Stimulated activated naive B cell treated with anti-CD40 and anti-IgM and Interleukin-4, amounts not matched to agents 10 μg/mL and 1 μg/mL and 100 μg/mL, for 72 hours (primary cell): ENCODE data around the gene LRRC2.
"Not testable (repeated sequence)": the region's sequence is repeated elsewhere in the genome, so short reads cannot be mapped to it uniquely, and the experiment has no call there.

ENCODE experiments used
- ATAC-seq, 2 donors: fragments of 150-1000 bp; cut with Tn5 transposase; replicated peaks; 2 replicates each; pipeline ENCODE4 v1.10.0; 2021; ENCODE audit warnings: moderate library complexity in 1 of 2
- DNase-seq: peaks from one replicate; pipeline ENCODE4 v3.0.0; 2021
- H3K27ac Mint-ChIP-seq: one replicate; pipeline ENCODE4 v1.8.0; 2022; ENCODE audit warnings: mild to moderate bottlenecking, mixed read lengths
- H3K27me3 Mint-ChIP-seq, 2 donors: one replicate each; pipeline ENCODE4 v1.8.0; 2022; ENCODE audit warnings: mixed read lengths in 2 of 2
- H3K36me3 Mint-ChIP-seq, 2 donors: one replicate each; pipeline ENCODE4 v1.8.0; 2022; ENCODE audit warnings: mixed read lengths in 2 of 2, mild to moderate bottlenecking in 1 of 2
- H3K4me1 Mint-ChIP-seq, 2 donors: one replicate each; pipeline ENCODE4 v1.8.0; 2022; ENCODE audit warnings: mixed read lengths in 2 of 2, mild to moderate bottlenecking in 1 of 2
- H3K4me3 Mint-ChIP-seq, 2 donors: one replicate each; pipeline ENCODE4 v1.8.0; 2022; ENCODE audit warnings: mild to moderate bottlenecking in 2 of 2, mixed read lengths in 2 of 2, moderate library complexity in 1 of 2
- H3K9me3 Mint-ChIP-seq, 2 donors: one replicate each; pipeline ENCODE4 v1.8.0; 2022; ENCODE audit warnings: mixed read lengths in 2 of 2, mild to moderate bottlenecking in 1 of 2

LRRC2 gene

DNA sequence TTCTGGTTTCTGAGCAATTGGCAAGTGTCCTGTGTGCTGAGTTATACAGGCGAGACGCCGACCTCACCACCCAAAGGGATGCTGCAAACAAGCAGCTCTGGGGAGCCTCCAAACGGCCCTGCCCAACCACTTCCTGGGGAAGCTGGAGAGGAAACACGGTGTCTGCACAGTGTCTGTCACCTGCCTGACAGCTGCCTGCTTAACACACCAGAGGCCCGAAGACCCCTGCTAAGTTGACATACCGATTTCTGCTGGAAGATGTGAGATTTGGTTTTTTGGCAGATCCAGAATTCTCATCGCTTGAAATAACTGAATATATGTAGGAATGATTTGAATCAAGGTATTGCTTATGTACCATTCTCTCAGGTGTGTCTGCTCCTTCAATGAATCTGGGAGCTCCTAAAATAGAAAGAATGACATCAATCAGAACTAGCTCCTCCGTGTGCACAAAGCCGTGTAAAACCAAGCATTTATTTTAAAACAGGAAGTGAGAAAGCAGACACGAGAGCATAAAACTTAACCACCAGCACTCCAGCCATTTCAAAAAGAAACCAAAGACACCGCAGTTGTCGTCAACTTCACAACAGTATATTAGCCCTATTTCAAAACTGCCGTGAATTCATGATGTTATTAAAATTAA lies 27.2 kb downstream of the LRRC2 start:
- H3K4me1 Mint-ChIP-seq: peaks cover 49 to 76% of the 10 kb centered on the region in 2 donors
- peak overlapping the region; percentile 71 for H3K4me3 Mint-ChIP-seq
- peaks cover 4% of the 10 kb centered on the region in 2 donors for H3K9me3 Mint-ChIP-seq
- peaks cover 21 to 27% of the 10 kb centered on the region in 2 donors for H3K27me3 Mint-ChIP-seq
- H3K36me3 Mint-ChIP-seq: no peaks in the 10 kb centered on the region
- peak; percentile 94 to 95 for ATAC-seq
- peak overlapping the region; percentile 90 for H3K27ac Mint-ChIP-seq
- peak; percentile 88 for DNase-seq

DNA sequence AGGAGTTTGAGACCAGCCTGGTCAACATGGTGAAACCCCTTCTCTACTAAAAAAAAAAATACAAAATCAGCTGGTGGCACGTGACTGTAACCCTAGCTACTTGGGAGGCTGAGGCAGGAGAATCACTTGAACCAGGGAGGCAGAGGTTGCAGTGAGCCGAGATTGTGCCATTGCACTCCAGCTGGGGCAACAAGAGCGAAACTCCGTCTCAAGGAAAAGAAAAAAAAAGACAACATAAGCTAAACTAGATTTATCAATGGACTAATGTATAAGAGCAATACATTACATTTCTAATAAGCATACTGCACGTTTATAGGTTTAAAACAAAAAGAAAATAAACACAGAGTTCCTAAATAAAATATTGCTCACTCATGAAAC lies 27.7 kb downstream of the LRRC2 start:
- Mint-ChIP-seq H3K4me3 (peak overlapping the region; percentile 50 to 71), H3K27me3 (peaks cover 22 to 27% of the 10 kb centered on the region in 2 donors), H3K27ac (peak overlapping the region; percentile 75), H3K4me1 (peaks cover 49 to 76% of the 10 kb centered on the region in 2 donors)
- DNase-seq, H3K36me3 Mint-ChIP-seq, H3K9me3 Mint-ChIP-seq, ATAC-seq: not testable (repeated sequence)

DNA sequence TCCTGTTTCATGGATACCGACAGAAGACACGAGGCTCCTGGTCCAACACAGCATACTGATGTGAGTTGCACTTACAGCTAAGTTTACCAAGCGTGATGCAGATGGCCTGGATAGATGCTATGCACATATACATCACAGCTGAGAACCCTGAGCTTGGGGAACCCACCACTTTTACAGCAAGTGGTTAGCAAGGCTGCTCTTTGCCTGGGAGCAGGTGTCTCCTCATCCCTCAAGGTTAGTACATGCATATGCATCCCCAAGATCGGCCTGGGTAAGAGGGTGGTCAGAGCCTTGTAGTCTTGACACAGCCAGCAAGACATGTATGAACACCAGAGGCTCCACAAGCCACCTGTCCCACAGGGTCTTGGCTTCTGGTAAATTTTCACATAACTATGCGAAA lies 28.3 kb downstream of the LRRC2 start:
- DNase-seq (no peak), ATAC-seq (no peak)
- Mint-ChIP-seq H3K4me3 (no peak overlapping the region), H3K4me1 (peaks cover 45 to 71% of the 10 kb centered on the region in 2 donors), H3K27me3 (peaks cover 26 to 27% of the 10 kb centered on the region in 2 donors), H3K27ac (no peak overlapping the region), H3K9me3 (peaks cover 4% of the 10 kb centered on the region in 2 donors), H3K36me3 (no peaks in the 10 kb centered on the region)

DNA sequence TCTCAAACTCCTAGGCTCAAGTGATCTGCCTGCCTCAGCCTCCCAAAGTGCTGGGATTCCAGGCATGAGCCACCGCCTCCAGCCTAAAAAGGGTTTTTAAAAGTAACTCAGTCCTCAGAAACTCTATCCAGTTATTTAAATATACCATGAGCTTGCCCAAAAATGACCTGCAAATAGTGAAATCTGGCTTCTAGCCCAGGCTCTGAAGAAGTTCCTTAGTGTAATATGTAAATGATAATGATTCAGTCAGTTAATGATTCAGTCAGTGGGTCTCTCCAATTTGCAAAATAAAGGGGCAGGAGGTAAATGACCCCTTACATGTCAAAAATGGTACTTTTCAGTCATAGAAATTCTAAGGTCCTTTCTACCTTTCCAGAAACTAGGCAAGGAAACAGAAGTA lies 28.8 kb downstream of the LRRC2 start:
- no peaks in the 10 kb centered on the region for H3K36me3 Mint-ChIP-seq
- H3K27me3 Mint-ChIP-seq: peaks cover 23 to 27% of the 10 kb centered on the region in 2 donors
- peak overlapping the region; percentile 42 for H3K27ac Mint-ChIP-seq
- no peak overlapping the region for H3K4me3 Mint-ChIP-seq
- no peak for ATAC-seq
- peaks cover 45 to 67% of the 10 kb centered on the region in 2 donors for H3K4me1 Mint-ChIP-seq
- peaks cover 4% of the 10 kb centered on the region in 2 donors for H3K9me3 Mint-ChIP-seq
- no peak for DNase-seq

DNA sequence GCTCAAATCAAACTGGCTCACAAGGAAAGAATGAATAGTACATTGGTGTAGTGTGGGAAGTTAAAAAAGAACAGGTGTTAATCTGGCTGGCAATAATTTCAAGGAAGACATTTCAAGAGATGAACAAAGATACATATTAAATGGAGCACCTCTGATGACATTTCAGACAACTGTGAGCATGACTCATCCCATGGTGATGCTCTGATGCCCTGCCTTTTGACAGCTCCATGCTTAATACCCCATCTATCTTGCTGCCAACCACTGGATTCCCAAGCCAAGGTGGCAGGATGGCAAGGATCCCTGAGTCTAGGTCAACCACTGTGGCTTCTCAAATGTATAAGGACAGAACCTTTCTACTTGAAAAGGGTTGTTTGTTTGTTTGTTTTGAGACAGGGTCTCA lies 29.3 kb downstream of the LRRC2 start:
- peaks cover 4% of the 10 kb centered on the region in 2 donors for H3K9me3 Mint-ChIP-seq
- no peak overlapping the region for H3K4me3 Mint-ChIP-seq
- no peaks in the 10 kb centered on the region for H3K36me3 Mint-ChIP-seq
- H3K27me3 Mint-ChIP-seq: peaks cover 20 to 27% of the 10 kb centered on the region in 2 donors
- H3K4me1 Mint-ChIP-seq: peaks cover 41 to 61% of the 10 kb centered on the region in 2 donors
- ATAC-seq (no peak), DNase-seq (no peak)
- H3K27ac Mint-ChIP-seq: no peak overlapping the region

DNA sequence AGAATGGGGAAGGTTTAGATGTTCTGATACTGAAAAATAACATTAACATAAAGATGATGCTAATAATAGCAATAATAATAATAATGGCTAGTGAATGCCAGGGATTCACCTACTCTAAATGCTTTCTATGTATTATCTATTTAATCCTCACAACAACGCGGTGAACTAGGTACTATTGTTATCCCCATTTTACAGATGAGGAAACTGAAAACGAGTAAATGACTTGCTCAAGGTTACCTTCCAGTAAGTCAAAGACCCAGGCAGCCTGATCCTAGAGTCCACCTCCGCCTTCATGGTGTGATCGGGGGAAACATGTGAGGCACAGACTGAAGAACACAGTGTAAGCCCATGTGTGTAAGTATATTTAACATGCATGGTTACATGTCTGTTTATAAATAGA lies 30.4 kb downstream of the LRRC2 start:
- peaks cover 20 to 35% of the 10 kb centered on the region in 2 donors for H3K27me3 Mint-ChIP-seq
- ATAC-seq (no peak), DNase-seq (no peak)
- H3K27ac Mint-ChIP-seq: peak overlapping the region; percentile 37
- peaks cover 4% of the 10 kb centered on the region in 2 donors for H3K9me3 Mint-ChIP-seq
- H3K4me1 Mint-ChIP-seq: peaks cover 37 to 51% of the 10 kb centered on the region in 2 donors
- H3K36me3 Mint-ChIP-seq: no peaks in the 10 kb centered on the region
- no peak overlapping the region for H3K4me3 Mint-ChIP-seq

DNA sequence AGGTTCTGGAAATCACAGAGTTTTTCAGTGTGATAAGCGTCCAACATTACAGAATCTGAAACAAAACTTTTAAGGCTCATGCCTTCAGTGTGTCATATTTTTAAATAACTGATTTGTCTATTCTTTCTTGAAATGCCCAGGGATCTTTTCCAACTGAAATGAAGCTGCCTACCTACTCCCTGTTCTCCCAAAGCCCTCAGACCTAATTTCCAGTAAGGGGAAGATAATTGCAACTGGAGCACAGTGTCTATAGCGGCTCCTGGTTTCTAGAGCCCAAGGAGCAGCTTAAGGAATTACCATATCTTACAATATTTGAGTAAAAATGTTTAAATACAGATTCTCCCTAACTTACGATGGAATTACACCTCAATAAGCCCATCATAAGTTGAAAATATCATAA lies 33.0 kb downstream of the LRRC2 start:
- Mint-ChIP-seq H3K9me3 (peaks cover 1 to 4% of the 10 kb centered on the region in 2 donors), H3K4me3 (no peak overlapping the region), H3K27ac (no peak overlapping the region), H3K4me1 (peaks cover 22 to 29% of the 10 kb centered on the region in 2 donors), H3K36me3 (no peaks in the 10 kb centered on the region), H3K27me3 (peaks cover 20 to 35% of the 10 kb centered on the region in 2 donors)
- DNase-seq: no peak
- ATAC-seq: no peak

DNA sequence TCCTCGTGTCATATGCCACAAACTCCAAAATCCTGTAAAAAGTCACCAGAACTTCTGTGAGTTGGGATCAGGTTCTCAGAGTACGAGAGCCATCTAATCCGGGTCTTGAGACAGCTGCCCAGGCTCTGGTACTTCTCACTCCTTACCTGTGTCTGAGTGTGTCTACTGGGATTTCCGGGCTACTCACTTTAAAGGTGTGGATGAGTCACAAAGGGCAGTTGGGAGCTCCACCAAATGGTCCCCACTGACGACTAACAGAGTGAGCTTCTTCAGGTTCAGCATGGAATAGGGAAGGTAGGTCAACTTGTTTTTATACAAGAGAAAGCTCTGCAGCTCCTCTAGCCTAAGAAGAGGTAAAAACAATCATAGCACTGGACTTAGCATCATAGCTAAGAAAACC lies 38.9 kb downstream of the LRRC2 start:
- no peak for ATAC-seq

DNA sequence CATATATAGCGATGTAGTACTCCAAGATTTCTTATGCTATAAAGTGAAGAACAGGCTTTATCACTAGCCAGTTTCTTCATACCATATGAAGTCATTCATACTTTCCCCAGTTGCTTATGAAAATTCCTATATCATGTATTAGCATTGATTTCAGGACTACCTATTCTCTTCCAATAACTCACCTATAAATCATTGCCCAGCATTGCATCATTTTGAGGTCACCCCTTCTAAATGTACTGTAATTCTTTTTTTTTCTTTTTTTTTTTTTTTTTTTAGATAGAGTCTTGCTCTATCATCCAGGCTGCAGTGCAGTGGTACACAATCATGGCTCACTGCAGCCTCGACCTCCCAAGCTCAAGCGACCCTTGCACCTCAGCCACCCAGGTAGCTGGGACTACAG lies 41.3 kb downstream of the LRRC2 start:
- Mint-ChIP-seq H3K27me3 (no peaks in the 10 kb centered on the region), H3K4me1 (peaks cover 0 to 3% of the 10 kb centered on the region in 2 donors), H3K4me3 (no peak overlapping the region), H3K9me3 (no peaks in the 10 kb centered on the region), H3K36me3 (no peaks in the 10 kb centered on the region), H3K27ac (no peak overlapping the region)
- no peak for ATAC-seq
- DNase-seq: no peak

More for the DNA sequence above, 38.9 kb downstream of the LRRC2 start:
- DNase-seq: no peak
- Mint-ChIP-seq H3K4me1 (peaks cover 0 to 5% of the 10 kb centered on the region in 2 donors), H3K9me3 (no peaks in the 10 kb centered on the region), H3K4me3 (no peak overlapping the region), H3K27me3 (peaks cover 0 to 7% of the 10 kb centered on the region in 2 donors), H3K27ac (no peak overlapping the region), H3K36me3 (no peaks in the 10 kb centered on the region)

DNA sequence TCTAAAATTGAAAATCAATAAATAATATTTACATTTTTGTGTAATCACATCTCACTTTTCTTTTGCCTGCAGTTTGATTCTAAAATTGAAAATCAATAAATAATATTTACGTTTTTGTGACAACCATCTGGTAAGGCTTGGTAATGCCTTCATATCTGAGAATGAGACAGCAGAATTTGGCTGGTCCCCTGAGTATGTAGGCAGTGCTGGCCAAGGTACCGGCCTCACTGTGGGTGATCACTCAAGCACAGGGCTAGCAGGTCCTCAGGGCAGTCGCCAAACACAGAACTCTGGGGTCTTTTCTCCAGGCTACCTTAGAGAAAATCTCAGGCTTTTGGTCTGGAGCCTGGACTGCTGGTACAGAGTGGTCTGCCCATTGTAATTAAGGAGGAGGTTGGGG lies 42.1 kb downstream of the LRRC2 start:
- peaks cover 0 to 3% of the 10 kb centered on the region in 2 donors for H3K4me1 Mint-ChIP-seq
- no peak overlapping the region for H3K27ac Mint-ChIP-seq
- ATAC-seq (no peak), DNase-seq (no peak)
- H3K36me3 Mint-ChIP-seq: no peaks in the 10 kb centered on the region
- H3K9me3 Mint-ChIP-seq: no peaks in the 10 kb centered on the region
- H3K4me3 Mint-ChIP-seq: no peak overlapping the region
- H3K27me3 Mint-ChIP-seq: no peaks in the 10 kb centered on the region

DNA sequence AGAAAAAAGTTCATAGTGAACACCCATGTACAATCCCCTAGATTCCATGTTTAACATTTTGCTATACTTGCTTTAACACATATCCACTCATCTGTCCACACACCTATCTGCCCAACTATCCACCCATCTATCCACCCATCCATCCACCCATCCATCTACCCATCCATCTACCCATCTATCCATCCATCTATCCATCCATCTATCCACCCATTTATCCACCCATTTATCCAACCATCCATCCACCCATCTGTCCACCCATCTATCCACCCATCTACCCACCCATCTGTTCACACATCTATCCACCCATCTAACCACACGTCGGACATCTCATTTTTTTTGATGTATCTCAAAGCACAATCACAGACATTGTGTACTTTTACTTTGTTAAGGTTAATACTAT lies 42.5 kb downstream of the LRRC2 start:
- Mint-ChIP-seq H3K9me3 (no peaks in the 10 kb centered on the region), H3K27me3 (no peaks in the 10 kb centered on the region), H3K4me3 (no peak overlapping the region), H3K36me3 (no peaks in the 10 kb centered on the region), H3K27ac (no peak overlapping the region), H3K4me1 (peaks cover 0 to 3% of the 10 kb centered on the region in 2 donors)
- ATAC-seq (no peak), DNase-seq (no peak)

DNA sequence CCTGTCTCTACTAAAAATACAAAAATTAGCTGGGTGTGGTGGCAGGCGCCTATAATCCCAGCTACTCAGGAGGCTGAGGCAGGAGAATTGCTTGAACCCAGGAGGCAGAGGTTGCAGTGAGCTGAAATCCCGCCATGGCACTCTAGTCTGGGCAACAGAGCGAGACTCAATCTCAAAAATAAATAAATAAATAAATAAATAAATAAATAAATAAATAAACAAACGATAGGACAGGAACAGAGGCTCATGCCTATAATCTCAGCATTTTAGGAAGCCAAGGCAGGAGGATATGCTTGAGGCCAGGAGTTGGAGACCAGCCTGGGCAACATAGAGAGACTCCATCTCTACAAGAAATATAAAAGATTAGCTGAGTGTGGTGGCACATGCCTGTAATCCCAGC lies 43.9 kb downstream of the LRRC2 start:
- H3K9me3 Mint-ChIP-seq, H3K4me3 Mint-ChIP-seq, H3K36me3 Mint-ChIP-seq, ATAC-seq, DNase-seq, H3K27me3 Mint-ChIP-seq, H3K4me1 Mint-ChIP-seq, H3K27ac Mint-ChIP-seq: not testable (repeated sequence)

DNA sequence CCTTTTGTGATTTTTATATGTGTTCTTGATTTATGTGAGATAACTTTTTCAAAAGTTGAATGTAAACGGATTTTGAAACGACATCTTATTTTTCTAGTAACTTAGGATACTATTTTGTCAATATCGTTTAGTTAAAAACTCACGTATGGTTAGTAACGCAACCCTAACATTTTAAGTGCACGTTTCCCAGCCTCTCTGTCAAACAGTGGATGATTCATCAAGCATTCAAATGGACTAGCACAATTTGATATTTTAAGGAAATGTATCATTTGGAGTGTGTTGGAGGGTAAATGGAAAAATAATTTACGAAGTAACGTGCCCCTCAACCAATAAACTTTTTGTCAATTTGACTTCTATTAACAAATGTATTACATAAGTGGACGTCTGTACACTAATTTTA lies 45.0 kb downstream of the LRRC2 start:
- Mint-ChIP-seq H3K27ac (no peak overlapping the region), H3K36me3 (no peaks in the 10 kb centered on the region), H3K4me1 (no peaks in the 10 kb centered on the region), H3K27me3 (no peaks in the 10 kb centered on the region), H3K9me3 (no peaks in the 10 kb centered on the region), H3K4me3 (no peak overlapping the region)
- no peak for ATAC-seq
- DNase-seq: no peak

DNA sequence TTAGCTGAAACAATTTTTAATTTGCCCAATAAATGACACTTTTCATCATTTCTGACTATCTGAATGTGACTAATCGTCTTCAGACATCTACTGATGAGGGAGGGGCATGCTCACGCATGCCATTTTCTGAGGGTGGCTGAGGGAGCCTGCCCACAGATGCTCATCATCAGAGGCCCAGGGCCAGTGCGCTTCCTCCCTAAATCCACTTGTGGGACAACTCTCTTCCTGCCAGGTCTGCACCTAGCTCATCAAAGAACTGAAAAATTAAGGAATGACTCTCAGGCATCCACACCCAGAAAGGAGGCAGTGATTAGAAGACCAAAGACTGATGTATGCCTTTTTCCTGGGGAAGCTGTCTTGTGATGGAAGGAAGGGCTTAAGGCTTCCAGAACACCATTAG lies 45.6 kb downstream of the LRRC2 start:
- no peaks in the 10 kb centered on the region for H3K36me3 Mint-ChIP-seq
- H3K4me3 Mint-ChIP-seq: no peak overlapping the region
- no peaks in the 10 kb centered on the region for H3K9me3 Mint-ChIP-seq
- no peaks in the 10 kb centered on the region for H3K27me3 Mint-ChIP-seq
- no peak for DNase-seq
- ATAC-seq: no peak
- no peaks in the 10 kb centered on the region for H3K4me1 Mint-ChIP-seq
- no peak overlapping the region for H3K27ac Mint-ChIP-seq

DNA sequence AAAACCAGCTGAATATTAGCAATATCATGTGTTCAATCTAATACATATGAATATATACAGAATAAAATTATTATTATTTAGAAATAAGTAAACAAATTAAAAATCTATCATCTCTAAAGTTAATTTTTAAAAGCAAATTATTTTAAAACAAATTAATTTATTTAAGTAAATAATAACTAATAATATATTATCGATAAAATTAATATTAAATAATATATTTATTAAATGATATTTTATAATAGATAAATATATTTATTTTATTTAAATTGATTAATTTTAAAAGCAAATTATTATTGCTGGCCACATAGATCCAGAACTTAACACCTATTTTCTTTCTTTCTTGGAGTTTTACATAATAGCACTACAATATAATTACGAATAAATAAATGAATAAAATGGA lies 46.1 kb downstream of the LRRC2 start:
- no peak for DNase-seq
- Mint-ChIP-seq H3K36me3 (no peaks in the 10 kb centered on the region), H3K27ac (no peak overlapping the region), H3K4me1 (no peaks in the 10 kb centered on the region), H3K9me3 (no peaks in the 10 kb centered on the region), H3K4me3 (no peak overlapping the region), H3K27me3 (no peaks in the 10 kb centered on the region)
- no peak for ATAC-seq
